Stimulated activated memory B cell treated with anti-CD40 and anti-IgM and Interleukin-4, amounts not matched to agents 10 μg/mL and 1 μg/mL and 100 μg/mL, for 72 hours (primary cell): ENCODE measurements around the gene CXADR.

Source experiments
- ATAC-seq: fragments of 150-1000 bp; cut with Tn5 transposase; 2 replicates; pipeline ENCODE4 v1.10.0; 2021
- H3K27ac Mint-ChIP-seq: one replicate; pipeline ENCODE4 v1.8.0; 2022; ENCODE audit warnings: mild to moderate bottlenecking, mixed read lengths
- H3K27me3 Mint-ChIP-seq: one replicate; pipeline ENCODE4 v1.8.0; 2022; ENCODE audit warnings: mixed read lengths
- H3K36me3 Mint-ChIP-seq: one replicate; pipeline ENCODE4 v1.8.0; 2022; ENCODE audit warnings: mixed read lengths
- H3K4me1 Mint-ChIP-seq: one replicate; pipeline ENCODE4 v1.8.0; 2022; ENCODE audit warnings: mixed read lengths
- H3K4me3 Mint-ChIP-seq: one replicate; pipeline ENCODE4 v1.8.0; 2022; ENCODE audit warnings: mild to moderate bottlenecking, moderate library complexity, mixed read lengths
- H3K9me3 Mint-ChIP-seq: one replicate; pipeline ENCODE4 v1.8.0; 2022; ENCODE audit warnings: mixed read lengths

The CXADR gene

DNA sequence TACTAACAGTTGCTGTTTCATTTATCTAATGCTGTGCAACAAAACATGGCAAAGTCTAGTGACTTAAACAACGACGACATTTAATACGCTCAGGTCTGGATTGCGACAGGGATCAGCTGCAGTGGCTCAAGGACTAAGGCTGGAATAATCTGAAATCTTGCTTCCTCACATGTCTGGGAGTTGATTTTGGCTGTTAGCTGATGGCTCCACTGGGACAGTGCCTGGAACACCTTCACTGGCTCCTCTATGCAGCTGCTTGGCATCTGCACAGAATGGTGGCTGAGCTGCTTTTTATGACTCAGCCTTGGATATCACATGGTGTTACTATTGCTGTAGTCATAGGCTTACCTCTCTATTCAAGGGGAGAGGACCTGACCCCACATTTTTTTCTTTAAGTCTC, 123.9 kb downstream of the CXADR start:
- Mint-ChIP-seq H3K27ac (no peak overlapping the region), H3K36me3 (peaks cover 5% of the 10 kb centered on the region), H3K4me3 (no peak overlapping the region), H3K27me3 (no peaks in the 10 kb centered on the region), H3K9me3 (peaks cover 5% of the 10 kb centered on the region), H3K4me1 (no peaks in the 10 kb centered on the region)
- no peak for ATAC-seq

DNA sequence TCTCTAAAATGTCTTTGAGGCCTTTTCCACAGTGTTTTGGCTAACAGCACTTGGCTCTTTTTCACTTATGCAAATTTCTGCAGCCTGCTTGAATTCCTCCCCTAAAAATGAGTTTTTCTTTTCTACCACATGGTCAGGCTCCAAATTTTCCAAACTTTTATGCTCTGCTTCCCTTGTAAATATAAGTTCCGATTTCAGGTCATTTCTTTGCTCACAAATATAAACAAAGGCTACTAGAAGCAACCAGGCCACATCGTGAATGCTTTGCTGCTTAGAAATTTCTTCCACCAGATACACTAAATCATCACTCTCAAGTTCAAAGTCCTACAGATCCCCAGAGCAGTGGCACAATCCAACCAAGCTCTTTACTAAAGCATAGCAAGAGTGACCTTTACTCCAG, 128.0 kb downstream of the CXADR start:
- Mint-ChIP-seq H3K4me1 (no peaks in the 10 kb centered on the region), H3K36me3 (peaks cover 5% of the 10 kb centered on the region), H3K27me3 (no peaks in the 10 kb centered on the region), H3K4me3 (no peak overlapping the region), H3K27ac (no peak overlapping the region), H3K9me3 (peaks cover 5% of the 10 kb centered on the region)
- no peak for ATAC-seq
